Neural cell (in vitro differentiated cells): ENCODE data around the gene RGS6. TPM values are rescaled to one million over a fixed set of nuclear protein-coding genes. Genes with fewer than 3 reads are reported as not detected.

Source experiments
- H2AFZ ChIP-seq: fragments of 200-600, 300-800 bp; sonication (generic), shearing (Covaris generic); 2 replicates; pipeline ENCODE4 v1.6.0; 2014; ENCODE audit warnings: low read depth, mild to moderate bottlenecking, antibody characterized with exemption, low read length, moderate library complexity
- H3F3A ChIP-seq: fragments of 200-600 bp; shearing (Covaris generic); 2 replicates; pipeline ENCODE4 v1.6.1; 2016; ENCODE audit warnings: mild to moderate bottlenecking, moderate library complexity, mixed read lengths, antibody characterized with exemption, low read length; ENCODE audit not compliant: insufficient read depth, poor library complexity, severe bottlenecking
- H3K27ac ChIP-seq: fragments of 200-600, 300-800 bp; sonication (generic), shearing (Covaris generic); 2 replicates; pipeline ENCODE4 v1.5.1; 2014; ENCODE audit warnings: mild to moderate bottlenecking, low read length, moderate library complexity
- H3K27me3 ChIP-seq: fragments of 300-800, 200-600 bp; sonication (generic), shearing (Covaris generic); 2 replicates; pipeline ENCODE4 v1.6.0; 2014; ENCODE audit warnings: mild to moderate bottlenecking, low read depth, low read length, moderate library complexity; ENCODE audit not compliant: insufficient read depth
- H3K36me3 ChIP-seq: fragments of 300-800, 200-600 bp; sonication (generic), shearing (Covaris generic); 2 replicates; pipeline ENCODE4 v1.5.1; 2014; ENCODE audit warnings: mild to moderate bottlenecking, antibody characterized with exemption, low read length, moderate library complexity; ENCODE audit not compliant: insufficient read depth
- H3K4me2 ChIP-seq: fragments of 300-800, 200-600 bp; sonication (generic), shearing (Covaris generic); 2 replicates; pipeline ENCODE4 v1.6.0; 2014; ENCODE audit warnings: mild to moderate bottlenecking, low read length
- H3K4me3 ChIP-seq: fragments of 300-800, 200-600 bp; sonication (generic), shearing (Covaris generic); 2 replicates; pipeline ENCODE4 v1.5.1; 2014; ENCODE audit warnings: mild to moderate bottlenecking, low read length, moderate library complexity
- H3K79me2 ChIP-seq: fragments of 200-600 bp; shearing (Covaris generic); replicated peaks from 2 replicates; pipeline ENCODE4 v1.6.0; 2014; ENCODE audit warnings: mild to moderate bottlenecking, low read length, moderate library complexity; ENCODE audit not compliant: insufficient read depth
- H3K9ac ChIP-seq: fragments of 300-800, 200-600 bp; sonication (generic), shearing (Covaris generic); 2 replicates; pipeline ENCODE4 v1.6.1; 2016; ENCODE audit warnings: mild to moderate bottlenecking, low read length, mixed read lengths
- H3K9me2 ChIP-seq: fragments of 200-600 bp; shearing (Covaris generic); 2 replicates; pipeline ENCODE4 v1.6.1; 2016; ENCODE audit warnings: mild to moderate bottlenecking, low read length, mixed read lengths; ENCODE audit not compliant: insufficient read depth
- H3K9me3 ChIP-seq: fragments of 200-600, 300-800 bp; sonication (generic), shearing (Covaris generic); 2 replicates; pipeline ENCODE4 v1.6.1; 2016; ENCODE audit warnings: mild to moderate bottlenecking, mixed run types, low read length, moderate library complexity, mixed read lengths
- H4K20me1 ChIP-seq: fragments of 200-600 bp; shearing (Covaris generic); 2 replicates; pipeline ENCODE4 v1.6.1; 2016; ENCODE audit warnings: mild to moderate bottlenecking, mixed run types; ENCODE audit not compliant: insufficient read depth
- EP300 ChIP-seq: fragments of 450-650 bp; conservative IDR thresholded peaks from 2 replicates; pipeline ENCODE4 v1.6.1; 2014; ENCODE audit warnings: antibody characterized with exemption, mild to moderate bottlenecking, moderate library complexity; ENCODE audit not compliant: poor library complexity, severe bottlenecking
- EZH2 ChIP-seq: fragments of 200-600, 300-800 bp; shearing (Covaris generic), sonication (generic); IDR thresholded peaks from 2 replicates; pipeline ENCODE4 v1.6.1; 2014; ENCODE audit warnings: antibody characterized with exemption, low read length, borderline replicate concordance, mild to moderate bottlenecking; ENCODE audit not compliant: insufficient read depth, poor library complexity, severe bottlenecking
- MXI1 ChIP-seq: fragments of 450-650 bp; conservative IDR thresholded peaks from 2 replicates; pipeline ENCODE4 v1.6.1; 2014; ENCODE audit warnings: antibody characterized with exemption, mild to moderate bottlenecking; ENCODE audit not compliant: poor library complexity, severe bottlenecking
- POLR2AphosphoS5 ChIP-seq: IDR thresholded peaks from 2 replicates; pipeline ENCODE4 v1.6.1; 2012
- RAD21 ChIP-seq: fragments of 450-650 bp; conservative IDR thresholded peaks from 2 replicates; pipeline ENCODE4 v1.6.1; 2014; ENCODE audit warnings: antibody characterized with exemption, mild to moderate bottlenecking, moderate library complexity
- SMC3 ChIP-seq: fragments of 450-650 bp; conservative IDR thresholded peaks from 2 replicates; pipeline ENCODE4 v1.6.1; 2014; ENCODE audit warnings: antibody characterized with exemption, mild to moderate bottlenecking, moderate library complexity; ENCODE audit not compliant: poor library complexity
- TAF1 ChIP-seq: IDR thresholded peaks from 2 replicates; pipeline ENCODE4 v1.6.1; 2012; ENCODE audit warnings: low read depth
- polyA plus RNA-seq: library from polyadenylated mRNA; depleted of rRNA; stranded (reverse); fragments of >200 nt; gene quantifications from 2 replicates; pipeline ENCODE4 v1.2.3, GENCODE V29; 2014
- TF ChIP-seq, protein P1 (sequence below): IDR thresholded peaks from 2 replicates; pipeline ENCODE4 v1.6.1; 2012; ENCODE audit warnings: borderline replicate concordance
- TF ChIP-seq, protein P2 (sequence below): fragments of 450-650 bp; IDR thresholded peaks from 2 replicates; pipeline ENCODE4 v1.5.1; 2014; ENCODE audit warnings: antibody characterized with exemption, mild to moderate bottlenecking, moderate library complexity; ENCODE audit not compliant: poor library complexity, severe bottlenecking

RGS6 gene
- polyA plus RNA-seq, 1 donor from 2014 or later, result 7.3 TPM

DNA sequence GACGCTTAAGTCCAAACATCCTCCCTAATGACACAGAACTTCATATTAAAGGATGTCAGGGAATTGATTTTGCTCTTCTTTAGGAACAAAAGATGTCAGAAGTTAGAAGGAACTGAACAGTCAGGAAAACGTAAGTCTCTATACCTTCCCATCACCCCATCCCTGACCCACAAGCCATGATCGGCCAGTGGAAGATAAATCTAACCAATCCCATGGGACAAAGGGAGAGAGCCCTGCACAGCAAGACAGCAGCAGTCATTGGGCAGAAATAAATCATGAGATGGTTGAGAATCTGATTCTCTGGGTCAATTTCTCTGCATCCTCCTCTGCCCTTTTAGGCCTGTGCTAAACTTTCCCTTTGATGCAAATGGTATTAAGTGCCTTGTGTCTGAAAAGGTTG, 414.9 kb downstream of the RGS6 start:
- Histone ChIP-seq H3K9me2 (no peaks in the 10 kb centered on the region), H3K4me2 (no peak overlapping the region), H3K36me3 (no peaks in the 10 kb centered on the region), H3K4me3 (no peak overlapping the region), H3F3A (no peaks in the 10 kb centered on the region), H2AFZ (no peak overlapping the region), H4K20me1 (no peaks in the 10 kb centered on the region), H3K27me3 (no peaks in the 10 kb centered on the region), H3K27ac (no peak overlapping the region), H3K79me2 (no peaks in the 10 kb centered on the region), H3K9ac (no peak overlapping the region), H3K9me3 (no peaks in the 10 kb centered on the region)
- TF ChIP-seq RAD21 (no peak), POLR2AphosphoS5 (no peak), TAF1 (no peak), SMC3 (no peak), MXI1 (no peak), EZH2 (no peak), EP300 (no peak)
- TF ChIP-seq, protein P1, sequence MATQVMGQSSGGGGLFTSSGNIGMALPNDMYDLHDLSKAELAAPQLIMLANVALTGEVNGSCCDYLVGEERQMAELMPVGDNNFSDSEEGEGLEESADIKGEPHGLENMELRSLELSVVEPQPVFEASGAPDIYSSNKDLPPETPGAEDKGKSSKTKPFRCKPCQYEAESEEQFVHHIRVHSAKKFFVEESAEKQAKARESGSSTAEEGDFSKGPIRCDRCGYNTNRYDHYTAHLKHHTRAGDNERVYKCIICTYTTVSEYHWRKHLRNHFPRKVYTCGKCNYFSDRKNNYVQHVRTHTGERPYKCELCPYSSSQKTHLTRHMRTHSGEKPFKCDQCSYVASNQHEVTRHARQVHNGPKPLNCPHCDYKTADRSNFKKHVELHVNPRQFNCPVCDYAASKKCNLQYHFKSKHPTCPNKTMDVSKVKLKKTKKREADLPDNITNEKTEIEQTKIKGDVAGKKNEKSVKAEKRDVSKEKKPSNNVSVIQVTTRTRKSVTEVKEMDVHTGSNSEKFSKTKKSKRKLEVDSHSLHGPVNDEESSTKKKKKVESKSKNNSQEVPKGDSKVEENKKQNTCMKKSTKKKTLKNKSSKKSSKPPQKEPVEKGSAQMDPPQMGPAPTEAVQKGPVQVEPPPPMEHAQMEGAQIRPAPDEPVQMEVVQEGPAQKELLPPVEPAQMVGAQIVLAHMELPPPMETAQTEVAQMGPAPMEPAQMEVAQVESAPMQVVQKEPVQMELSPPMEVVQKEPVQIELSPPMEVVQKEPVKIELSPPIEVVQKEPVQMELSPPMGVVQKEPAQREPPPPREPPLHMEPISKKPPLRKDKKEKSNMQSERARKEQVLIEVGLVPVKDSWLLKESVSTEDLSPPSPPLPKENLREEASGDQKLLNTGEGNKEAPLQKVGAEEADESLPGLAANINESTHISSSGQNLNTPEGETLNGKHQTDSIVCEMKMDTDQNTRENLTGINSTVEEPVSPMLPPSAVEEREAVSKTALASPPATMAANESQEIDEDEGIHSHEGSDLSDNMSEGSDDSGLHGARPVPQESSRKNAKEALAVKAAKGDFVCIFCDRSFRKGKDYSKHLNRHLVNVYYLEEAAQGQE, result no peak
- TF ChIP-seq, protein P2, sequence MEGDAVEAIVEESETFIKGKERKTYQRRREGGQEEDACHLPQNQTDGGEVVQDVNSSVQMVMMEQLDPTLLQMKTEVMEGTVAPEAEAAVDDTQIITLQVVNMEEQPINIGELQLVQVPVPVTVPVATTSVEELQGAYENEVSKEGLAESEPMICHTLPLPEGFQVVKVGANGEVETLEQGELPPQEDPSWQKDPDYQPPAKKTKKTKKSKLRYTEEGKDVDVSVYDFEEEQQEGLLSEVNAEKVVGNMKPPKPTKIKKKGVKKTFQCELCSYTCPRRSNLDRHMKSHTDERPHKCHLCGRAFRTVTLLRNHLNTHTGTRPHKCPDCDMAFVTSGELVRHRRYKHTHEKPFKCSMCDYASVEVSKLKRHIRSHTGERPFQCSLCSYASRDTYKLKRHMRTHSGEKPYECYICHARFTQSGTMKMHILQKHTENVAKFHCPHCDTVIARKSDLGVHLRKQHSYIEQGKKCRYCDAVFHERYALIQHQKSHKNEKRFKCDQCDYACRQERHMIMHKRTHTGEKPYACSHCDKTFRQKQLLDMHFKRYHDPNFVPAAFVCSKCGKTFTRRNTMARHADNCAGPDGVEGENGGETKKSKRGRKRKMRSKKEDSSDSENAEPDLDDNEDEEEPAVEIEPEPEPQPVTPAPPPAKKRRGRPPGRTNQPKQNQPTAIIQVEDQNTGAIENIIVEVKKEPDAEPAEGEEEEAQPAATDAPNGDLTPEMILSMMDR, result no peak

- Histone ChIP-seq H3K9ac (no peak overlapping the region), H3K36me3 (no peaks in the 10 kb centered on the region), H2AFZ (no peak overlapping the region), H3K9me2 (no peaks in the 10 kb centered on the region), H3K4me2 (no peak overlapping the region), H3K79me2 (no peaks in the 10 kb centered on the region), H3K27me3 (no peaks in the 10 kb centered on the region), H3K9me3 (no peaks in the 10 kb centered on the region), H3F3A (no peaks in the 10 kb centered on the region), H3K27ac (no peak overlapping the region), H4K20me1 (no peaks in the 10 kb centered on the region), H3K4me3 (no peak overlapping the region)
- TF ChIP-seq RAD21 (no peak), EP300 (no peak), EZH2 (no peak), POLR2AphosphoS5 (no peak), TAF1 (no peak), SMC3 (no peak), MXI1 (no peak)
- TF ChIP-seq, protein P1, result no peak
- TF ChIP-seq, protein P2, result no peak
These were observed 418.0 kb downstream of the RGS6 start for GRCh38 chr14:72350215-72350614.
